Activated CD8-positive, alpha-beta memory T cell treated with anti-CD3 and anti-CD28 coated beads for 36 hours (primary cell): ENCODE data around the gene UBIAD1. TPM values are rescaled to one million over a fixed set of nuclear protein-coding genes. Genes with fewer than 3 reads are reported as not detected.
"Not testable (repeated sequence)": the region's sequence is repeated elsewhere in the genome, so short reads cannot be mapped to it uniquely, and the experiment has no call there.

Experiments used
- CTCF ChIA-PET: fragments of 350-600 bp; sonication (Branson Sonifier 250); formaldehyde crosslinking; loops from one replicate; lab custom pipeline; 2021; ENCODE audit warnings: antibody characterized with exemption; lab: Charles Lee
- POLR2A ChIA-PET: fragments of 350-600 bp; sonication (Branson Sonifier 250); formaldehyde crosslinking; loops from one replicate; lab custom pipeline; 2021; ENCODE audit warnings: antibody characterized with exemption; lab: Charles Lee
- total RNA-seq, 2 experiments: library from RNA; stranded (reverse); gene quantifications; one replicate each; pipeline ENCODE4 v1.2.3, GENCODE V29; 2021

Gene UBIAD1
- total RNA-seq, 2 experiments from 2014 or later = 38.6 to 41.2 TPM

DNA sequence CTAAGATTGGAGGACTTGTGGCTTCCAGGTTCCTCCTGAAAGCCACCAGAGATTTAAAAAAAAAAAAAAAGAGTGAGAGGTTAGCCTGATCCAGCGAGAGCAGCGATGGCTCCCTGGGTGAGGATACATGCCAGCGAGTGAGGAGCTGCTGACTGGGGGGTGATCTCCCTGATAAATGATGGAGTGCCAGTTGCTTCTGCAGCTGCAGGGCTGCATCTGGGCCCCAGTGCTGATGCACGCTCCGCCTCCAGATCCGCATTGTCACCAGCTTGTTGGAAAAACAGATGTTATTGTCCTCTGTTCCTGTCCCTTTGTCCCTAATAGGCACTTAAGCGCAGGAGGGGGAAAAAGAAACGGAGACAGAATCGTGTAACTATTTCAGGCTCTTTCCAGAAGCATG is 28.6 kb downstream of the UBIAD1 start:
- POLR2A ChIA-PET = no interaction called here
- CTCF ChIA-PET = interaction anchor here (1.3 kb wide), 1 partner anchor 19 kb away, joined by 3 read pairs; no protein-coding TSS in a partner anchor

GRCh38 chr1:11302366-11302765 is 29.4 kb downstream of the UBIAD1 start:
- ChIA-PET CTCF (interaction anchor here (1.3 kb wide), 1 partner anchor 18 kb away, joined by 3 read pairs; no protein-coding TSS in a partner anchor), POLR2A (no interaction called here)

DNA sequence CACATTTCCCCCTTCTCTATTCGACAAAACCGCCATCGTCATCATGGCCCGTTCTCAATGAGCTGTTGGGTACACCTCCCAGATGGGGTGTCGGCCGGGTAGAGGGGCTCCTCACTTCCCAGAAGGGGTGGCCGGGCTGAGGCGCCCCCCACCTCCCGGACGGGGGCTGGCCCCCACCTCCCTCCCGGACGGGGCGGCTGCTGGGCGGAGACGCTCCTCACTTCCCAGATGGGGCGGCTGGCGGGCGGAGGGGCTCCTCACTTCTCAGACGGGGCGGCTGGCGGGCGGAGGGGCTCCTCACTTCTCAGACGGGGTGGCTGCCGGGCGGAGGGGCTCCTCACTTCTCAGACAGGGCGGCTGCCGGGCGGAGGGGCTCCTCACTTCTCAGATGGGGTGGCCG is 32.5 kb downstream of the UBIAD1 start:
- CTCF ChIA-PET = not testable (repeated sequence)

DNA sequence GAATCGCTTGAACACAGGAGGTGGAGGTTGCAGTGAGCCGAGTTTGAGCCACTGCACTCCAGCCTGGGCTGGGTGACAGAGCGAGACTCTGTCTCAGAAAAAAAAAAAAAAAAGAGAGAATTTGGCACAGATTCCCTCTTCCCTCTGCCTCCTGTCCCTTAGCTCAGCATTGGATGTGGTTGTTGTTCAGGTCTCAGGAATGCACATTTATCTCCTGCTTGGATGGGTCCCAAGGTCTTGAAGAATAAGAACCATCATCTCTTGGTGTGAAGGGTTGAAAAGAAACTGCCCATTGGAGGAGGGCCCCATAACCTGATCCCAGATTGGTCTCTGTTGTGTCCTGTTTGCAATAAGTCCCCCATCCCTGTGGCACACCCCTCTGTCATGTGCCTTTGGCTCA is 34.9 kb downstream of the UBIAD1 start:
- ChIA-PET CTCF (no interaction called here), POLR2A (no interaction called here)

More for the DNA sequence above, 32.5 kb downstream of the UBIAD1 start:
- POLR2A ChIA-PET = not testable (repeated sequence)

DNA sequence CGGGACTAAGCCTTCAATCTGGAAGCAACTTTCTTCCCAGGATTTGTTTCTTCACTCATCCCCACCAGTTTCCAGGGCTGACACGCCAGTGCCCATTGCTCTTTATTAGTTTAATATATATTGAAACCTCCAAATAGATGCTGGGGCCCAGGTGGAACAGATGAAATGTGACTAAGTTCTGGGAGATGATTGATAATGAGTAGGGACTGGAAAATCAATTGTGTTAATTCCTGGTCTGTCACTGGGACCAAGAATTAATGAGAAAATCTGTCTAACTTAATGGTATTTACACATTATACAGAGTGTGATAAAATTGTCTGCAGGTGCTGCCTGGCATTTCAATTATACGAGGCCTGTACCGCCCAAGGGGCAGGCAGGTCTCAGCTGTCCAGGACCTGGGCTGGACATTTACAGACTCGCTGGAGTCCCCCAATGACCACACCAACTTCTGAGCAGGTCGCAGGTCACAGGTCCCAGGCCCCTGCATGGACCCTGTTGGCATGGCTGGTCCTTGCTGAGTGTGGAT is 35.8 kb downstream of the UBIAD1 start:
- CTCF ChIA-PET = no interaction called here
- POLR2A ChIA-PET = no interaction called here

DNA sequence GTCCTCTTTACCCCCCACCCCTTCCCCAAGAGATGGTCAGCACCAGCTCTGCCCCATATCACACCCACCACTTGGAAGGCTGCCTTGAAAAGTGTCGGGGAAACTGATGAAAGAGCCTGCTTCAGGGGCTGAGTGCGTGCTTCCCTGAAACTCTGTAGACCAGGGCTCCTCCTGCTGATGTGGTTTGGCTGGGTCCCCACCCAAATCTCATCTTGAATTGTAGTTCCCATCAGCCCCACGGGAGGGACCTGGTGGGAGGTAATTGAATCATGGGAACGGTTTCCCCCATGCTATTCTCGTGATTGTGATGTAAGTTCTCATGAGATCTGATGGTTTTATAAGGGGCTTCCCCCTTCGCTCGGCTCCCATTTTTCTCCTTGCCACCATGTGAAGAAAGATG is 36.4 kb downstream of the UBIAD1 start:
- ChIA-PET POLR2A (no interaction called here), CTCF (no interaction called here)

DNA sequence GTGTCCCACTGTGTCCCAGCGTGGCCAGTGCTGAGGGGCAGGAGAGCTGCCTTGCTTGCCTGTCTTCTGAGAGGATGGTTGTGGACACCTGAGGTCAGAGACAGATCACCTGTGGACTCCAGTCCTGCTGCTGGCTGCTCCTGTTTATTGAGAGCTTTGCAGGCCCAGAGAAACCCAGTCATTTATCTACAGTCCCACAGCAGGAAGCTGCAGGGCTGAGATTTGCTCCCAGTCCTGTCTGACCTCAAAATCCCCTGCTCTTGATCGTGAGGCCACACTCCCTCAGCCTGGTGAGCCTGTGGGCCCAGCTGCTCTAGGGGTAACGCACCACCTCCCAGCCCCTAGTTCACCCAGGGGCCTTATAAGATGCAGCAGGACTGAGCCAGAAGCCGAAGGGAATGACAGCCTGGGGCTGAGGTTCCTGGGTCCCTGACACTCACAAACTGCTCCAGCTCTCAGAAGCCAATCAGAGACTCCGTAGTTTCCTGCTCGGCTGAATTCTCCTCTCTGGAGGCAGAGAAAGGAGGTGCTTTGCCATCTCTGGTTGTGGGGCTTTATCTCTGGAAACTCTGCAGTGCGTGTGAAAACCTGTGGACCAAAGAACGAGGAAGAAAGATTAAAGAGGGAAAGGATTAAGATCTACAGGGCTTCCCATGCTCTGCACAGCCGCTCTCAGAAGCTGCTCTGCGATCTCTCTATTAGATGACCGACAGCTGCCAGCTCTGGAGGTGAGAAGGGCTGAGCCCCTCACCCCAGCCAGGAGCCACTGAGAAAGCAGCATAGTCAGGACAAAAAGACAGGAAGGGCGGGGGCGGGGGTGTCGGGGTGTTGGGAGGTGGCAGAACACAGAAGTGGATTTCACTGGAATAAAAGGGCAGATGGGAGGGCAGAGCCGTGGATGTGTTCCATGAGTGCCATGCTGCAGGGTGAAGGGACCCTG is 39.1 kb downstream of the UBIAD1 start:
- CTCF ChIA-PET = no interaction called here
- POLR2A ChIA-PET = no interaction called here

DNA sequence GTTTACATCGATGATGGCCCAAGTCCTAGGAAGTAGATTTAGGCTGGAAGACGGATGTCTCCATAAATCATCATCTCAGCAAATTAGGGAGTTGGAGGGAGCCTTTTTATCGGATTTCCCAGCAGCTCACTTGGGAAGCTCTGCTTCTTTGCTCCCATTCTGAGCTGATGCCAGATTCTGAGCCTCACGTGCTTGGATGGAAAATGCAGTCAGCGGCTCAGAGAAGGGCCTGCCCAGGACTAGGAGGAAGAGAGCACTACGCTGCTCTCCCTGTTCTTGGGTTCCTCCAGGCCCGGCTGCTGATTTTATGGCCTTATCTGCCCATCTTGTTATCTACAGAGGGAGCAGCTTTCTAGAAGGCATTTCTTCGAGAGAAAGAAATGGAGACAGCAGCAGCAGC is 42.0 kb downstream of the UBIAD1 start:
- ChIA-PET POLR2A (interaction anchor here (0.7 kb wide), 1 partner anchor 269 kb away, joined by 4 read pairs; no protein-coding TSS in a partner anchor), CTCF (no interaction called here)

GRCh38 chr1:11316701-11317100 is 43.7 kb downstream of the UBIAD1 start:
- POLR2A ChIA-PET = no interaction called here
- CTCF ChIA-PET = interaction anchor here (1.6 to 1.8 kb wide), 2 partner anchors 75 to 325 kb away, joined by 3 to 4 read pairs; no protein-coding TSS in a partner anchor

GRCh38 chr1:11318982-11319381 is 46.0 kb downstream of the UBIAD1 start:
- POLR2A ChIA-PET = no interaction called here
- CTCF ChIA-PET = no interaction called here

DNA sequence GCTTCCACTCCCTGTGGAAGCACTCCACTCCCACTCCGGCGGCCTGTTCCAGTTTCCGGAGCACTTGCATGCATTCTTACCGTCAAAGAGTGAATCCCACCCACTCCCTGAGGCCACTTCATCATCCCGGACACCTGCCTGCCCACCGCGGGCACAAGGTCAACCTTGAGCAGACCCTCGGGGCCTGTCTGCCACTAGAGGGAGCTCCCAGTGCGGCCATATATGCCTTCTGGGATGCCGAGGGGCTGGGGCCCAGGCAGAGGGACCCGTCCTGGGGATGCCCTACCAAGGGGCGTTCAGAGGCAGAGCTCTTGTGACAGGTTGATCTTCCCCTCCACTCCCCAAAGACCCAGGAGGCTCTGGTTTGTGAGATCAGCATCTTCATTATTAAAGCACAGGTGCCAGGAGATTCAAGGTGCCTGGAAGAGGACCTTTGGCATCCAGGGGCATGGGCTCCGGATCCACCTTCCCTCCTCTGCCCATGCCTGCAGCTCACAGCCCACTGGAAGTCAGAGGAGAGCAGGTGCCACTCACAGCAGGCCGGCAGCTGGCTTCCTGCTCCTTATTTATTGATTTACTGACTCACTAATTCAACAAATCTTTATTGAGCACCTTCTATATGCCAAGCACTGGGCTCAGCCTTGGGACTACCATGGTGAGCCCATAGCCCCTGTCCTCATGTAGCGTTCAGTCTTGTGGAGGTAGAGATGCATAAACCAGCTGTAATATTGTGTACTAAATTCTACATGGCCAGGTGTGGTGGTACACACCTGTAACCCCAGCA is 47.3 kb downstream of the UBIAD1 start:
- ChIA-PET POLR2A (no interaction called here), CTCF (interaction anchor here (0.8 to 1.6 kb wide), 3 partner anchors 12 to 323 kb away, joined by 3 to 6 read pairs (median 5); no protein-coding TSS in a partner anchor)

- CTCF ChIA-PET = interaction anchor here (0.9 to 1.6 kb wide), 2 partner anchors 10 to 323 kb away, joined by 3 to 5 read pairs; no protein-coding TSS in a partner anchor
- POLR2A ChIA-PET = no interaction called here
These were observed 48.9 kb downstream of the UBIAD1 start for GRCh38 chr1:11321656-11322491.

DNA sequence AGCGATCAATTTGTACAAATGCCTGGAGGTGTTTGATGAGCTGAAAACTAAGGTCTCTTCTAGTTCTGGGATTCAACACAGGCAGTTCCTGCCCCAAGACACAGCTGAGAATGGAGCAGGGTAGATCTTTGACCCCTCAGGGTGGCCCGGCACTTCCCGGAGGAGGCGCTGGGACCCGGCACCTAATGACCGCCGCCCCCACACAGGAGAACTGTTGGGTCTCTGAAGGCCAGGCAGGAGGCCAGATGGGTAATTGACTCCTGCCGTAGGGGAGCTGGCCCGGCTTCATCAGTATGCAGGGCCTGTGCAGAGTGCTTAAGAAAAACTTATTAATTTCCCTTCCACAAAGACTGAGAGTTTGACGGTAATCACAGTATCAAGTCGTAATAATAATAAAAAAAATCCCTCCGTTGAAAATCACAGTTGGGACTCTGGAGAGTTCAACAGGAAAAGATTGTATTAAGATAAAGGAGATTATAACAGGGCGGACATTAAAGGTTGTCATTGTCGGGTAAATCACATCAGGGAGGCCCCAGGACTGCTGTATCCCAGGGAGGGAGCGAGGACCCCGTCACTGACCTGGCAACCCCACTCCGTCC is 51.7 kb downstream of the UBIAD1 start:
- ChIA-PET CTCF (interaction anchor here (1.0 kb wide), 1 partner anchor 318 kb away, joined by 3 read pairs; no protein-coding TSS in a partner anchor), POLR2A (interaction anchor here (0.6 kb wide), 1 partner anchor 406 kb away, joined by 3 read pairs; no protein-coding TSS in a partner anchor)

DNA sequence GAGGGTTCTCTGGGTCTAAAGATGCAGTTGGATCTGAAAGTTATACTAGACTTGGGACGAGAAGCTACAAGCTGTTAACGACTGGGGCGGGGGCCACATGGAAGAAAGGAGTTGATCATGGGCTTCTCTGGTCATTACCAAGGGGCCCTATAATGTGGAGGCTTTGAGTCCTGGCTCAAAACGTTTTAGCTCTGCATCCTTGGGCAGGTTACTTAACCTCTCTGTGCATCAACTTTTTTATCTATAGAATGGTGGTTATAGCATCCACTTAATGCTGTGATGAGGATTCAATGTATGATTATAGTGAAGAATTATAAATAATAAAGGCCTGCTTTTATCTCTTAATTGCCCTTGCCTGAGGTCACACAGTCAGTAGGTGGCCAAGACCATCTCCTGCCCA is 53.1 kb downstream of the UBIAD1 start:
- CTCF ChIA-PET = no interaction called here
- POLR2A ChIA-PET = no interaction called here

GRCh38 chr1:11328444-11328843 is 55.4 kb downstream of the UBIAD1 start:
- ChIA-PET POLR2A (no interaction called here), CTCF (no interaction called here)

DNA sequence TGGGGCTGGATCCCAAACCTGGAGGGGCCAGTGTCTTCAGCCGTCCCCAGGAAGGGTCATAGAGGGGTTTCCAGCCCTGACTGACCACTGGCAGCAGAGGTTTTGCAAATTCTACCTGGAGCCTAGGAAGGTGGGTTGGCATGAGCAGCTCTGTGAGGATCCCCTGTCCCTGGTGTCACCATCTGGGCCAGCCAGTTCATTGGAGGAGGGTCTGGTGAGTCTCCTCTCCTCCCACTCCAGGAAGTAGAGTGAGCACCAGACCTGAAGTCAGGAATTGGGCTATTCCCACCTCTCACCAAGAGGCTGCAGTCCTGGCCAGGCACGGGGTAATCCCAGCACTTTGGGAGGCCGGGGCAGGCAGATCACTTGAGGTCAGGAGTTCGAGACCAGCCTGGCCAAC is 57.4 kb downstream of the UBIAD1 start:
- ChIA-PET CTCF (no interaction called here), POLR2A (no interaction called here)

DNA sequence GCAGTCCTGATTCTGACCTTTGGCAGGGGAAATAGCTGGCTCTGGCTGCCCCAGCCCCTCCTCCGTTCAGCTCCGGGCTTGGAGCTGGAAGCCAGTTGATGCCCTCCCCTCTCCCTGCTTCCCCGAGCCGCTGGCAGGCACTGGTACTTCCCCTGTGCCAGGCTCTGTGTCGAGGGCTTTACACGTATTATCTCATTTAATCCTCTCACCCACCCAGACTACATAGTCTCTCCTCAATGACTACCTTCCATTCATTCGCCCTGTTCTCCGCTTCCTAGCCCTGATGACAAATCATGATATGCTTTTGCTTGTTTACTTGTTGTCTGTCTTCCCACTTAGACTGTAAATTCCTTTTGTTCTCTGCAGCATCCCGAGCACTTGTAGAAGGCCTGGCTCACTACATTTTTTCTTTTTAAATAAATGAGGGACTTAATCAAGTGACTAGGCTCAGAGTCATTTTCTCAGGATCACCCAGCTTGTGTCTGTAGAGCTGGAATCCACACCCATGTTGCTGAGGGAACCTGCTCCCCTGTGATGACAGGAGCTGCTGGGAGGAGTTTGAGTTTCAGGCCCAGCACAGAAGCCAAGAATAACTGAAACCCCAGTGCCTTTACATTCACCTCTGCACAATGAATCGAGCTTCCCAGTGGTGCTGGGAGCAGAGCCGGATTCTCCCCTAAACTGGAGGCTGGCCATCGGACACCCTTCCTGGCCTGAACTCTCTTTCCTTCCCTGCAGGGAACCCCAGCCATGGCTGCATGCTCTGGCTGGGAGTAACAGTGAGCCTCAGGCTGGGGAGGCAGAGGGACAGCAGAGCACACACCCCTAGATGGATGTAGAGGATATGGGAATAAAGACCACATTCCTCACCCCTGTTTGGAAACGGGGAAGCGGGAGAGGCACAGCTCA is 58.3 kb downstream of the UBIAD1 start:
- CTCF ChIA-PET = interaction anchor here (1.3 to 1.4 kb wide), 2 partner anchors 10 to 311 kb away, joined by 3 to 5 read pairs; no protein-coding TSS in a partner anchor
- POLR2A ChIA-PET = no interaction called here
